Measurements from ENCODE around the gene PAQR9.

GRCh38 chr3:143000528-143000927, 37.1 kb upstream of the PAQR9 start:
- no peak for TF ChIP-seq ZSCAN12 (CRISPR knock-in tag; IDR thresholded peaks at IDR 0.05)
- no peak for TF ChIP-seq CEBPZ (IDR thresholded peaks at IDR 0.05; ENCODE audit: low read length)
- no peak for TF ChIP-seq MAFK (conservative IDR thresholded peaks at IDR 0.05 in 1 of 2, IDR thresholded peaks at IDR 0.05 in 1 of 2; ENCODE audit: low read length in 2 of 2)
- TF ChIP-seq ZNF274 (CRISPR knock-in tag; IDR thresholded peaks at IDR 0.05) = no peak
- no peak for TF ChIP-seq CTCF (CRISPR knock-in tag; IDR thresholded peaks at IDR 0.05)
- TF ChIP-seq ZNF550 (CRISPR knock-in tag; IDR thresholded peaks at IDR 0.05; ENCODE audit: borderline replicate concordance) = no peak
- TF ChIP-seq ZNF501 (CRISPR knock-in tag; IDR thresholded peaks at IDR 0.05) = no peak
- no peak for TF ChIP-seq SMAD3 (CRISPR knock-in tag; IDR thresholded peaks at IDR 0.05)
- no peak for TF ChIP-seq SALL2 (CRISPR knock-in tag; IDR thresholded peaks at IDR 0.05)
- TF ChIP-seq ELF4 (CRISPR knock-in tag; IDR thresholded peaks at IDR 0.05; ENCODE audit: borderline replicate concordance) = no peak
